HG02759 (cell line): ENCODE data around the gene MEGF10.

Experiments used
- ATAC-seq: cut with Tn5 transposase; IDR thresholded peaks from one replicate; pipeline ENCODE4 v1.9.1; 2021; ENCODE audit warnings: mild to moderate bottlenecking, moderate library complexity; ENCODE audit not compliant: unreplicated experiment

Gene MEGF10

GRCh38 chr5:127363403-127363802 lies 72.8 kb downstream of the MEGF10 start:
- no peak for ATAC-seq

- no peak for ATAC-seq
Measured at GRCh38 chr5:127367029-127367428, 76.4 kb downstream of the MEGF10 start.

DNA sequence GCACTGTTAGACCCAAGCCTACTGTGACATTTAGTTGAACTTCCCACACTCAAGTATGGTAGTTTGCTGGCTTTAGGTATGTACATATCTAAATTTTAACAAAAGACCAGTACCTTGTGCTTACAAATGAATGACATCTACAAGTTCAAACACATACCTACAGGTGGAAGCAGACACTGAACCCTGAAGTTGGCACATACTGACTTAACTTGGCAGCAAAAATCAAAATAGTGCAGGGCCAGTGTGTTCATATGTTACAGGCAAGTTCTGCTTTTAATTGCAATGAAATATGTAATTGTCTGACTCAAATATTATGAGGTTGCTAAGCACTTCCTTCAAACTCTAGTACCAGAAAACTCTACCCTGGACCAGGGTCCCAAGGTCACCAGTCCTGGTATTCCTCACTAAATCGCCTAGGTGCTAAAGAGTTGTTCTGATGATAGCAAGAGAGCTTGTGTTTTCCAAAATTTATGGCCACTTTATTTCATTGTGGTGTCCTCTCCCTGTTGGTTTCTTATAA lies 77.4 kb downstream of the MEGF10 start:
- ATAC-seq, result no peak

DNA sequence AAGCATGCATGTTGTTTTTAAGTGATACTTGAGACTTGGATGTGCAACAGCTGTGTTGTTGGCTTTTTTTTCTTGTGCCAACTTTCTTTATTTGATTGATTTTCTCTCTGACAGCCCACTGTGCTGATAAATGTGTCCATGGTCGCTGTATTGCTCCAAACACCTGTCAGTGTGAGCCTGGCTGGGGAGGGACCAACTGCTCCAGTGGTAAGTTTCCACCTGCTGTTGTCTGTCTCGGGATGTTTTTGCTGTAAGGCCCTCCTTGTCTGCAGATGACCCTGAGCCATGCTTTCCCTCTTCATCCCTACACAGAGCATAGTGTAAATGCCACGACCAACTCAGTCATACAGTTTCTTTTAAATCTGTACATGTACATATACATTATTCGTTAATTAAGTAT lies 79.2 kb downstream of the MEGF10 start:
- ATAC-seq, result no peak

DNA sequence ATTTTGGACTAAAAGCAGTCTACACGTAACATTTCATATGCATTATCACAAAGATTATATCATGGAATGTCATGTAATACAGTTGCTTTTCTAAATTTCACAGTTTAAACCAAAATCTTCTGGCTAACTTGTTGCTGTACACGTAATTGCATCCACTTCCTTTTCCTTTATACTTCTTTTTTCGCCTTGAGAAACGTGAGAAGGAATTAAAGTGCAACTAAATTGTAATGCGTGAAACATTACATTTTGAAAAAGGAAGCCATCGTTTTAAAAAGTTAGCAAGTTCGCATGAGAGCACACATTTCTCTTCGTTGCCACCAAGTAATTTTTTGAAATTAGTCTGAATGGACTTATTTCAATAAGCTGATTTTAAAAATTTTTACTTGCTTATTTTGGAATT lies 80.0 kb downstream of the MEGF10 start:
- no peak for ATAC-seq

- no peak for ATAC-seq
Measured at GRCh38 chr5:127373858-127374491, 83.4 kb downstream of the MEGF10 start.

DNA sequence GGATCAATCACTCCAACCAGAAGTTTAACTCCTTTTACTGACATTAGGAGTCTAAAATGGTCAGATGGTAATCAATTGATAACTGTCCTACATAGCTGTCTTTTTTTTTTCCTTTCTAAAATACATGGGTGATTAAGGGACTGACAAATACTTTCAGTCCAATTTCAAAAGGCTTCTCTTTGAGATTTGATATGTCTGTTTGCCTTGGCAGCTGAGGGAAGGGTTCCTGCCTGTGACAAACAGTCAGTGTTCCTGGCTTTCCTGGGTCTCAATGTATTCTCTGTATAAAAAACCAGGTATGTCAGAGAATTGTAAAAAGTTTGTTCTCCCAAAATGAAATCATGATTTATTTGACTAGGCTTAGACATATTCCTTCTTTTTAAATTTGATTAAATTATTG lies 84.5 kb downstream of the MEGF10 start:
- ATAC-seq, result no peak

GRCh38 chr5:127375544-127376091 lies 85.0 kb downstream of the MEGF10 start:
- no peak for ATAC-seq

- ATAC-seq, result no peak
Measured at GRCh38 chr5:127377651-127378050, 87.1 kb downstream of the MEGF10 start.

DNA sequence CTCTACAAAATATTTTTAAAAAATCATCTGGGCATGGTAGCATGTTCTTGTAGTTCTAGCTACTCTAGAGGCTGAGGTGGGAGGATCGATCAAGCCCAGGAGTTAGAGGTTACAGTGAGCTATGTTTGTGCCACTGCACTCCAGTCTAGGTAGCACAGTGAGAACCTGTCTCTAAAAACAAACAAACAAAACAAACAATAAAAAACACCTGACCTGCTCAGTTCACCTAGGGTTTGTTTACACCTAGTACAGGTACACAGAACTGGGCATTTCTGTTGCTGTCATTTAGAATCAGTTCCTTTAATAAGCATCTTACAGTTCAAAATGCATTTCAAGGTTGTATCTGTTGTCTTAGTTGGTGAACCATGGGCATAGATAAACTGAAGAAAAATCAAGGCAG lies 95.3 kb downstream of the MEGF10 start:
- no peak for ATAC-seq

DNA sequence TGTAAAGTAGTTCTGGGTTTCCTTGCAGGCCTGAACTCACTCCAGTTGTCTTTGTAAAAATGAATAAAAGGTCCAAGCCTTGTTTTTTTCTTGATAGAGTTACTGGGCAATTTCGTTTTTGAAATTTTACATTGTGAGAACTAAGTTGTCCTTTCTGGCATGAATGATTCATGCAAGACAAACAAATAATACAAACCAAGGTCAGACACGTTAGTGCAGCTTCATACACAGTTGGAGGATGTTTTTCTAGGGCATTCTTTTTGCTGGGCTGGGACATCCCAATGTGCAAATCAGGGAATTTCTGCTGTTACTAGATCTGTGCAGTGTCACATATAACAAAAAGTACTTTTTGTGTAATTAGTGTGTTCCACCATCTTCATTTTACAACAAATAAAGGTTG lies 96.0 kb downstream of the MEGF10 start:
- no peak for ATAC-seq

- ATAC-seq, result no peak
Measured at GRCh38 chr5:127389601-127390000, 99.0 kb downstream of the MEGF10 start.

DNA sequence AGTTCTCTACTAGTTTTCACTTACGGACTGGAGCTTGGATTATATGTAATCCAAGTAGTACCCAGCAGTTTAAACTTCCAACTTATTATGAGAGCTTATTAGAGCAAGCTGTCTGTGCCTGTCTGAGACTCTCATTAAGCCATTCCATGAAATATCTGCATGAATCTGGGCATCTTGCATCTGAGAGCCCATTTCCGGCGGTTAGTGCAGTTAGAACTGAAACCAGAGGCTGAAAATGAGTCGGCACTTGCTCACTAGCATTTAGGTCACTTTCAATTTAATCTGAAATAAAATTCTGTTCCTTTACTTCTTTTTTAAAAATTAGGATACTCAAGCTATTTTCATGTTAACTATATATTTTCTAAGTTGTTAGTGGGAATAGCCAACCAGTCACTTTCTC lies 102.2 kb downstream of the MEGF10 start:
- ATAC-seq, result no peak

- ATAC-seq, result no peak
Measured at GRCh38 chr5:127396490-127397155, 106.0 kb downstream of the MEGF10 start.

DNA sequence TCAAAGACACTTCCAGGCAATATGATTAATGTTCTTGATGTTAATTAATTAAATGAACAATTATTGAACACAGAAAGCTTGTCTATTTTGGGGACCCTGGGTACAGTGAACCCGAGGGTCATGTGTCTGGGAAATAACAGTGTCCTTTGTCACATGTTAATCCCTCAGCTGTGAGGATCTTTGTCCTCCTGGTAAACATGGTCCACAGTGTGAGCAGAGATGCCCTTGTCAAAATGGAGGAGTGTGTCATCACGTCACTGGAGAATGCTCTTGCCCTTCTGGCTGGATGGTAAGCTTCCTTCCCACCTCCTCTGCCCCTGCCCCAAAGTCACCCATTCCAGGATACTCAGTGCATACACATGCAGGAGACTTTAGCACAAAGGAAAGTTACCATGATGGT lies 107.9 kb downstream of the MEGF10 start:
- ATAC-seq, result no peak

GRCh38 chr5:127399068-127399467 lies 108.5 kb downstream of the MEGF10 start:
- ATAC-seq, result no peak

DNA sequence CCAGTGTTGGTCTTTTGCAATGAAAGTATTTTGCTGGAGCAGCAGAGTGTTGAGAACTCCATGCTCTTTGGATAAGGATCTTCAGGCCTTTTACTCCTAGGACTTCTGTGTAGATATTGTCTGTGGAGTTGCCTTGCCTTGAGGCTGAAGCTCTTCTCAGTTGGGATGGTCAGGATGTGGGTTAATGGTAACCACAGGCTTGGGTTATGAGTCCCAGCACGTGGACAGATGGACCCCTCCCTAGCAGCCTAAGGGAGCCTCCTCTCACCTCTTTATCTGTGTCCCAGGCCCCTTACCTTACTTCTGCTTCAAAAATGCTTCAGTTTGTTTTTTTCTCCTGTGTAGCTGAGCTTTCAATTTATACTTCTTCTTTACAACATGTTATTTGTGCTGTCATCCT lies 109.9 kb downstream of the MEGF10 start:
- no peak for ATAC-seq

DNA sequence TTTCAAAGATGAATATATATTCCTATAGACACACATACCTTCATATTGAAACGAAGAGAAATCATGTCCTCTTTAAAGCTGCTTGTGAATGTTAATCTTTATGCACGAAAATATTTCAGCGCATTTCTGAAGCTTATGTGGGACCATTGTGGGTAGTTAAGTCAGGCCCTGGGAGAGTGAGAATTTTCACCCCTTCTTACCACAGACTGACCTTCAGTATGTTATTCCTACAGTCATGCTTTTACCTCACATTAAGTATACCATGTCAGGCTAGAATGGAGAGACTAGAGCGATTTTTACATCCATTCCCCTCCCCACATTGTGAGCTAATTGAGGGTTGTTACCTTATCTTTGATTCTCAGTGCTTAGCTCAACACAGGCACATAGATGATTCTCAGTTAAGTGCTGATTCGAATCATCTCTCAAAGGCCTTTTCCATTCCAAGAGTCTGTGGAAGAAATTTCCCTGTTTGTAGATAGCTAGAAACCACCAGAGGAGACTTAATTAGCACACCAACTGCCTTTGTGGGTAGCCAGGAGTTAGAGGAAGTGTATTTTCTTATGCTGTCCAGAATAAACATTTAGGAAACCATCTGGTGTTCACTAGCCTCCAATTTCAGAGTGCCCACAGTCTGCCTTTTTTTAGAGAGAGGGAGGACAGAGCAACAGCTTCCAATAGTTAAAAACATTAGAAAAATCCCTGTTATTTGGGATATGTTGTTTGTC lies 110.5 kb downstream of the MEGF10 start:
- ATAC-seq, result no peak

GRCh38 chr5:127402361-127402760 lies 111.8 kb downstream of the MEGF10 start:
- ATAC-seq, result no peak

- ATAC-seq, result no peak
Measured at GRCh38 chr5:127404190-127404589, 113.6 kb downstream of the MEGF10 start.

- ATAC-seq, result no peak
Measured at GRCh38 chr5:127406326-127407121, 115.9 kb downstream of the MEGF10 start.
